NB4 (cell line): ENCODE measurements around the gene DDX6.

Experiments
- CTCF ChIP-seq: IDR thresholded peaks from one replicate; pipeline ENCODE4 v1.5.1; 2012; ENCODE audit warnings: low read depth, low read length
- MAX ChIP-seq: IDR thresholded peaks from 2 replicates; pipeline ENCODE4 v1.6.1; 2011; ENCODE audit warnings: low read depth, low read length
- POLR2A ChIP-seq: IDR thresholded peaks from 2 replicates; pipeline ENCODE4 v1.6.1; 2011; ENCODE audit warnings: mild to moderate bottlenecking; ENCODE audit not compliant: insufficient read length; ENCODE audit errors: extremely low read depth

- TF ChIP-seq CTCF (no peak), MAX (no peak), POLR2A (no peak)
These were observed 85.0 kb downstream of the DDX6 start for GRCh38 chr11:118705791-118706545.
